Lower lobe of right lung (tissue), 2 donors: ENCODE measurements around the gene RAB3A. TPM values are rescaled to one million over a fixed set of nuclear protein-coding genes. Genes with fewer than 3 reads are reported as not detected.

Source experiments
- ATAC-seq, 2 donors: fragments of 200-7000 bp; cut with Tn5 transposase; one replicate each; pipeline ENCODE4 v1.9.1; 2020 to 2022; ENCODE audit warnings: mild to moderate bottlenecking in 2 of 2, moderate library complexity in 2 of 2
- DNase-seq: peaks from one replicate; pipeline ENCODE4 v3.0.0-alpha.2; 2020
- H3K27ac ChIP-seq: fragments of 200-600 bp; one replicate; pipeline ENCODE4 v1.8.0; 2022
- H3K27me3 ChIP-seq: fragments of 200-600 bp; one replicate; pipeline ENCODE4 v1.8.0; 2022; ENCODE audit warnings: low read depth
- H3K36me3 ChIP-seq: fragments of 200-600 bp; one replicate; pipeline ENCODE4 v1.8.0; 2022; ENCODE audit warnings: mild to moderate bottlenecking
- H3K4me1 ChIP-seq: fragments of 200-600 bp; one replicate; pipeline ENCODE4 v1.8.0; 2022
- H3K4me3 ChIP-seq: fragments of 200-600 bp; one replicate; pipeline ENCODE4 v1.8.0; 2022; ENCODE audit warnings: mild to moderate bottlenecking
- H3K9me3 ChIP-seq: fragments of 200-600 bp; one replicate; pipeline ENCODE4 v1.8.0; 2022
- intact Hi-C: fragments of 100-400 bp; cut with DNase I; formaldehyde crosslinking; loops from one replicate; pipeline ENCODE4 v1.11.0; 2022
- total RNA-seq: library from RNA; stranded (reverse); fragmentation: NEBNext Ultra II Directional; extraction: Animal tissue kit (Norgen Biotek cat#: 25700); gene quantifications from one replicate; pipeline ENCODE4 v1.2.1, GENCODE V29; 2021
- TF ChIP-seq, protein P1 (sequence below): fragments of 200-600 bp; IDR thresholded peaks from one replicate; pipeline ENCODE4 v1.8.0; 2022; ENCODE audit warnings: antibody characterized with exemption, mild to moderate bottlenecking
- donor health status: DM: no; HTN: yes; CAD: no; lungs with severe emphysema.

The RAB3A gene
- total RNA-seq, 1 donor from 2014 or later = 2.7 TPM

DNA sequence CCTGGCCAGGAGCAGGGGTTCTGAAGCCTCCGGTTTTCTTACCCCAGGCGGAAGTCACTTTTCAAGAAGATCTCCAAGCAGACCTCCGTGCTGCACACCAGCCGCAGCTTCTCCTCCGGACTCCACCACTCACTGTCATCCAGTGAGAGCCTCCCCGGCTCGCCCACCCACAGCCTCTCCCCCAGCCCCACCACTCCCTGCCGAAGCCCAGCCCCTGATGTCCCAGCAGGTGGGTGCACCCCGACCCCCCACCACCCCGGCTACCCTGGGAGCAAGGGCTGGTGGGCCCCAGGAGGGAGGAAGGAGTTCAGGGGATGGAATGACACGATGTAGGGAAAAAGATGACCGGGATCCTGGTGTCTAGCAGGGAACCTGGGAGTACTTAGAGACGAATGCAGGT is 56.4 kb downstream of the RAB3A start:
- no peaks in the 10 kb centered on the region for H3K27me3 ChIP-seq
- no peak for ATAC-seq
- no peak overlapping the region for H3K4me3 ChIP-seq
- peaks cover 55% of the 10 kb centered on the region for H3K36me3 ChIP-seq
- TF ChIP-seq, protein P1, sequence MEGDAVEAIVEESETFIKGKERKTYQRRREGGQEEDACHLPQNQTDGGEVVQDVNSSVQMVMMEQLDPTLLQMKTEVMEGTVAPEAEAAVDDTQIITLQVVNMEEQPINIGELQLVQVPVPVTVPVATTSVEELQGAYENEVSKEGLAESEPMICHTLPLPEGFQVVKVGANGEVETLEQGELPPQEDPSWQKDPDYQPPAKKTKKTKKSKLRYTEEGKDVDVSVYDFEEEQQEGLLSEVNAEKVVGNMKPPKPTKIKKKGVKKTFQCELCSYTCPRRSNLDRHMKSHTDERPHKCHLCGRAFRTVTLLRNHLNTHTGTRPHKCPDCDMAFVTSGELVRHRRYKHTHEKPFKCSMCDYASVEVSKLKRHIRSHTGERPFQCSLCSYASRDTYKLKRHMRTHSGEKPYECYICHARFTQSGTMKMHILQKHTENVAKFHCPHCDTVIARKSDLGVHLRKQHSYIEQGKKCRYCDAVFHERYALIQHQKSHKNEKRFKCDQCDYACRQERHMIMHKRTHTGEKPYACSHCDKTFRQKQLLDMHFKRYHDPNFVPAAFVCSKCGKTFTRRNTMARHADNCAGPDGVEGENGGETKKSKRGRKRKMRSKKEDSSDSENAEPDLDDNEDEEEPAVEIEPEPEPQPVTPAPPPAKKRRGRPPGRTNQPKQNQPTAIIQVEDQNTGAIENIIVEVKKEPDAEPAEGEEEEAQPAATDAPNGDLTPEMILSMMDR = no peak
- intact Hi-C loops = no loop called here
- H3K9me3 ChIP-seq = no peaks in the 10 kb centered on the region
- peaks cover 10% of the 10 kb centered on the region for H3K4me1 ChIP-seq
- no peak overlapping the region for H3K27ac ChIP-seq
- DNase-seq = no peak

Other genes starting within 250 kb of the RAB3A start
- not detected for gene KCNN1, start 236.9 kb downstream of the RAB3A start, total RNA-seq
- 89.4 TPM for gene ARRDC2, start 195.9 kb downstream of the RAB3A start, total RNA-seq
- gene IL12RB1, start 117.1 kb downstream of the RAB3A start, total RNA-seq = 14.6 TPM
- 29.2 TPM for gene MAST3, start 106.3 kb downstream of the RAB3A start, total RNA-seq
- gene PIK3R2, start 50.9 kb downstream of the RAB3A start, total RNA-seq = 21.6 TPM
- gene IFI30, start 30.2 kb downstream of the RAB3A start, total RNA-seq = 682 TPM
- gene MPV17L2, start 10.8 kb downstream of the RAB3A start, total RNA-seq = 6.6 TPM
- gene PDE4C, start 22.4 kb upstream of the RAB3A start, total RNA-seq = 9.6 TPM
- 4.1 TPM for gene IQCN, start 70.4 kb upstream of the RAB3A start, total RNA-seq
- gene JUND, start 77.6 kb upstream of the RAB3A start, total RNA-seq = 150 TPM
- 72.3 TPM for gene LSM4, start 119.0 kb upstream of the RAB3A start, total RNA-seq
- 40.9 TPM for gene PGPEP1, start 136.6 kb upstream of the RAB3A start, total RNA-seq
- gene GDF15, start 182.1 kb upstream of the RAB3A start, total RNA-seq = 21.2 TPM
- gene LRRC25, start 193.6 kb upstream of the RAB3A start, total RNA-seq = 35.4 TPM
- gene SSBP4, start 215.4 kb upstream of the RAB3A start, total RNA-seq = 65.6 TPM
- 30.6 TPM for gene ISYNA1, start 234.1 kb upstream of the RAB3A start, total RNA-seq